ENCODE data around the gene TBL1Y.

The TBL1Y gene

DNA sequence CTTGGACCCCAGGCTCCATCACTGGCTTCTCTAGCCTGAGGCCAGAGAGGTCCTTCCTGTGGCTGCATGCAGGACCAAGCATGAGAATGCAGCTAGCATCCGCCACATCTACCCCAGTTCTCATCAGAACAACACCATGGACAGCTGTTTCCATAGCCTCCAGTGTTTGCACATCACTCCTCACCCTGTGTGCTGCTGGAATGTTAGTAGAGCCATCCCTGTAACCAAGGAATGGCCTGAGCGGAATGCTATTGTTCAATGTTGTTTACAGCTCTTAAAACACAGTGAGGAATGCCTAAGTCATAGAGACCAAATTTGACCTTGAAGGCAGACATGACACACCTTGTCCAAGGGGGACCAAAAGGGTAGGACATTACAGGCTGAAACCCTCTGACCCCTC is 183.9 kb downstream of the TBL1Y start:
- no peak for DNase-seq

DNA sequence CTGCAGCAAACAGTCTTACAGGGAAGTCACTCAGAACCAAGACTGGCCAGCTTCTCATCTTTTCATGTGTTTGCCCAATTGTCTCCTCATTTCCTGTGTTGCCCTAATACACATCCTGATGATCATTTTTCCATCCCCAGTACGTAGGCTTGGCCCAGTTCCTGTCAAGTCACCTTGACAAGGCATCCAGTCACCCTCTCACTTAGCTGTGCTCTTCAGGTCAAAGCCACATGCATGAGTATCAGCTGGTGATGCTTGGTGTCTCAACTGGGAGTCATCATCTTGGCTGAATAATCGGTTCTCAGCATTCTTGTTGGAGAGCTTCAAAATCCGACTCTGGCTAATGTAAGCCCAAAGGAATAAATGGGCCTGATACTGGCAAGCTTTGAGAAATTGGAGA is 186.5 kb downstream of the TBL1Y start:
- DNase-seq = no peak

DNA sequence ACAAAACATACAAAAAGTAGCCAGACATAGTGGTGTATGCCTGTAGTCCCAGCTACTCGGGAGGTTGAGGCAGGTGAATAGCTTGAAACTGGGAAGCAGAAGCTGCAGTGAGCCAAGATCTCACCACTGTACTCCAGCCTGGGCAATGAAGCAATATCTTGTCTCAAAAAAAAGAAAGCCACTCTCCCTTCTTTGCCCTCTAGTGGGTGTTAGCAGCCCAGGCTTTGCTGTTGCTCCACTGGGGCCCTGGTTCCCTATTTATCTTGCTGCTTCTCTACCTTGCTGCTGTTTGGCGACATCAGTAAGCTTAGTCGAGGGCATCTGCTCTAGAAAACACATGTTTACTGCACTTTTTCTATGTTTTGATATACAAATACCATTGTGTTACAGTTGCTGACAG is 189.2 kb downstream of the TBL1Y start:
- peak; percentile 12 for DNase-seq

DNA sequence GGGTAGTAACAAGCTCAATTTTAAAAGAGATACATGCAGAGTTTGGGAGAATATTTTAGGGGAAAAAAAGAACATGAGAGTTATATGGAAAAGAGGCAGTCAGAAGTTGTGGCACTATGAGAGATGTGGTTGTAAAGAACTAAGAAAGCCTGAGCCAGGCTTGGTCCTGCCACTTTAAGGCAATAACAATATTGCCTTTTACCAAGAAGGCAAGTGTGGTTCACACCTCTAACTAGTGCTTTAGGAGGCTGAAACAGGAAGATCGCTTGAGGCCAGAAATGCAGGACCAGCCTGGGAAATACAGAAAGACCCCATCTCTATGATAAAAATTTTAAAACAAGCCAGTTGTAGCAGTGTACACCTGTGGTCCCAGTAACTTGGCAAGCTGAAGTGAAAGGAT is 192.2 kb downstream of the TBL1Y start:
- no peak for DNase-seq

DNA sequence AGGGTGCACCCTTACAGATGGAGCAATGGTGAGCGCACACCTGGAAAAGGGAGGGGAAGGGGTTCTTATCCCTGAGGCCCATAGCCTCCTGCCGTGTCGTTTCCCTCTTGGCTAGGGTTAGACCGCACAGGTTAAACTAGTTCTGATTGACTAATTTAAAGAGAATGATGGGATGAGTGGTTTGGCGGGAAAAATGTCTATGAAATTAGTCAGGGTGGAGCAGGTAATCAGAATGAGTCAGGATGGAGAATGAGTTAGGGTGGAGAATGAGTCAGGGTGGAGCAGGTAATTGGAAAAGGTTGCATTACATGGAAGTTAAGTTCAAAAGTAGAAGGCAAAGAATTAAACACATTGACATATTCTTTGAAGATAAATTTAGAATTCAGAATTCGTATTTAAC is 196.7 kb downstream of the TBL1Y start:
- DNase-seq = no peak

DNA sequence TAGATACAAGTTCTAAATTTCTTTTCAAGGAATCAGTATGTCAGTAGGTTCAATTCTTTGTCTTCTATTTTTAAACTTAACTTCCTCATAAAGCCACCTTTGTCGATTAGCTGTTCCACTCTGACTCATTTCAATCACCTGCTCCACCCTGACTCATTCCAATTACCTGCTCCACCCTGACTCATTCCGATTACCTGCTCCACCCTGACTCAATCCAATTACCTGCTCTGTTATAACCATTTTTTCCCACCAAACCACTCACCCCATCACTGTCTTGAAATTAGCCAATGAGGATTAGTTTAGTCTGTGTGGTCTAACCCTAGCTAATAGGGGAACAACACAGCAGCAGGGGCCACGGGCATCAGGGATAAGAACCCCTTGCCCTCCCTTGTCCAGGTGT is 199.6 kb downstream of the TBL1Y start:
- no peak for DNase-seq

DNA sequence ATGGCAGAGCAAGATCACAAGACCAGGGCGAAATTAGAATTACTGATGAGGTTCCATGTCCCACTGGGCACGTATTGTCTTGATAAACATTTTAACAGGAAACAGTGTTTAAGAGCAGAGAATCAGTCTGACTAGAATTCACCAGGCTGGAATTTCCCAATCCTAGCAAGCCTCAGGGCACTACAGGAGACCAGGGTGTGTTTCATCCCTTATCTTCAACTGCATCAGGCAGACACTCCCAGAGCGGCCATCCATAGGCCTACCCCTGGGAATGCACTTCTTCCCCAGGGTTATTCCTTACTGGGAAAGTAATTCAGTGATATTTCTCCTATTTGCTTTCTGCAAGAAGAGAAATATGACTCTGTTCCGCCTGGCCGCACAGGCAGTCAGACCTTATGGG is 205.4 kb downstream of the TBL1Y start:
- DNase-seq = no peak

DNA sequence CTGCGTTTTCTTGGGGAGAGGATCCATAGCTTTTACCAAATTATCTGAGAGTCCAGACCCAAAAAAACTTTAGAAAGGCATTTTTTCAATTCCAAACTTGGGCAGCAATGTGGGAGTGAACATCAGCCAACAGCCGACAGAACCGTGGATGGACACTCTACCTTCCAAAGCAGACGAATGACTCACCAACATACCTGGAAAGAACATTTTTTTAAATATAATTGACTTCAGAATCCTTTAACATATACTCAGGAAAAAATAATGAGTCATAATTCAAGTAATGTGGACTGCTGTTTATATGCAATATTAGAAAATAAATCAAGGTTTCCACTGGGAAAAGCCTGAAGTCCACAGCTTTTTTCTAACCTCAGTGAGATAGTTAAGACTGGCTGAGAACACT is 211.7 kb downstream of the TBL1Y start:
- no peak for DNase-seq

DNA sequence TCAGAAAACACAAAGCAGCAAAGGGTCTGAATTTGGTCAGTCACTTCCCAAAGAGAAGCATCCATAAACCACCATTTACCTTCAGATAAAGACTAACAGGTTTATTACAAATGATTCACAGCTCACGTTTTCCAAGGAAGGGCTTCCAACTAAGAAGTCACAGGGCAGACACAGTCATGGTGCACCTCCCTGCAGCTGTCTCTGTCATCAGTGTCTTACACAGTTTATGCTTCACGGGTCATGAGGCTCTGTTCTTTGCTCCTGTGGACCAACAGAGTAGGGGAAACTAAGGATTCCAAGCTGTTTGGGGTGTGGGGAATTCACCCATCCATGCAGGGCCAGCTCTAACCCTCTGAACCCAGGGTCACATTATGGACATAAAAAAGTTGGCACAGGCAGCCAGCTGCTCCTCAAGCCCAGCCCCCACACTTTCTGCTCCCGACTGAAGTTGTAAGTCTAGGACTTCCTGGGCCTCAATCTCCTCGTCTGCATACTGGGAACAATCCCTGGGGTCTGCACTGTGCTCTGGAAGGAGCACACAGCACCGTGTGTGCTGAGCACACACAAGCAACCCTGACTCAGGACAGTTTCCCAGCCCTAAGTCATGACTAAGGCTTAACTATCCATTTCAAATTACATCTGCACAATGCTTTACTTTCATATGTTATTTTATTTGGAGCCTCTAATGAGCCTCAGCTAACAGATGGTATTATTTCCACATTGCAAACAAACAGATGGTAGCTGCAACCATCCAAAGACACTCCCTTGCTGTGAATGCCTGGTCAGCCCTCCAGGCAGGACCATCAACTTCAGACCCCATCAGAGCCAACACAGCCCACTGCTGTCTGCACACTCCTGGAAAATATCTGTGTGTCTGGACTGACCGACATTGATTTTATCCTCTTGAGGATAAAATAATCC is 214.9 kb downstream of the TBL1Y start:
- DNase-seq = no peak

DNA sequence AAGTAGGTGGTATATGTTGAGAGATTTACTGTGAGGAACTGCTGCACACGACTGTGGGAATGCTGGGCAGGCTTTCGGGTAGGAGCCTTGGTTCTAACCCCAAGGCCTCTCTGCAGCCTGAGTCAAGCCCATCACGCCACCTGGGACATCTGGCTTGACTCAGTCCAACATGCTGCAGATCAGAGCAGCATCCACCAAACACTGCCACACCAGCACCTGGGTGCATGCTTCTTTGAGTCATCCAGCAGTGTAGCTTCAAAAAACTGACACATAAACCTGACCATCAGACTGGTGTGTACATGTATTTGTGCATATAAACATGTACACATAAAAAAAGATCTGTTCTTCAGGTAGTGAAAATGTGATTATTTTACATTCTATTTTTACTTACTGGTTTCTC is 217.7 kb downstream of the TBL1Y start:
- DNase-seq = no peak

Data from CD4-positive, alpha-beta T cell treated with Interleukin-12 subunit alpha and Interleukin-12 subunit beta, for 1 hour (primary cell).